HEK293T (cell line): ENCODE results near the gene C1orf198.

ENCODE experiments used
- ARNT ChIP-seq: fragments of 450-650 bp; IDR thresholded peaks from 2 replicates; pipeline ENCODE4 v1.6.1; 2017; ENCODE audit warnings: mild to moderate bottlenecking
- BHLHE40 ChIP-seq: fragments of 450-650 bp; IDR thresholded peaks from 2 replicates; pipeline ENCODE4 v1.6.1; 2016; ENCODE audit warnings: mild to moderate bottlenecking, moderate library complexity, borderline replicate concordance
- ELF4 ChIP-seq: fragments of 450-650 bp; IDR thresholded peaks from 2 replicates; pipeline ENCODE4 v1.6.1; 2017; ENCODE audit warnings: antibody characterized with exemption
- FOXK2 ChIP-seq: fragments of 450-650 bp; IDR thresholded peaks from 2 replicates; pipeline ENCODE4 v1.6.1; 2016; ENCODE audit warnings: mild to moderate bottlenecking
- FOXM1 ChIP-seq: fragments of 450-650 bp; IDR thresholded peaks from 2 replicates; pipeline ENCODE4 v1.6.1; 2017; ENCODE audit warnings: mild to moderate bottlenecking, borderline replicate concordance
- HDGF ChIP-seq: fragments of 450-650 bp; IDR thresholded peaks from 2 replicates; pipeline ENCODE4 v1.6.1; 2017; ENCODE audit warnings: antibody characterized with exemption, borderline replicate concordance
- LEF1 ChIP-seq: fragments of 450-650 bp; IDR thresholded peaks from 2 replicates; pipeline ENCODE4 v1.6.1; 2017; ENCODE audit warnings: mild to moderate bottlenecking, borderline replicate concordance
- NFRKB ChIP-seq: fragments of 450-650 bp; IDR thresholded peaks from 2 replicates; pipeline ENCODE4 v1.6.1; 2016; ENCODE audit warnings: mild to moderate bottlenecking, moderate library complexity
- PKNOX1 ChIP-seq: fragments of 450-650 bp; IDR thresholded peaks from 2 replicates; pipeline ENCODE4 v1.6.1; 2016
- SP1 ChIP-seq: fragments of 450-650 bp; IDR thresholded peaks from 2 replicates; pipeline ENCODE4 v1.6.1; 2017
- SUZ12 ChIP-seq: fragments of 450-650 bp; IDR thresholded peaks from 2 replicates; pipeline ENCODE4 v1.6.1; 2016; ENCODE audit warnings: mild to moderate bottlenecking

GRCh38 chr1:230824551-230824918, 43.8 kb downstream of the C1orf198 start:
- TF ChIP-seq BHLHE40 (no peak), ARNT (no peak), FOXM1 (no peak), FOXK2 (no peak), NFRKB (no peak), SUZ12 (no peak), SP1 (no peak), ELF4 (no peak), PKNOX1 (no peak), HDGF (no peak), LEF1 (no peak)
